HL-60 (cell line): ENCODE data around the gene STK32B.

Source experiments
- CTCF ChIP-seq: IDR thresholded peaks from one replicate; pipeline ENCODE4 v1.5.1; 2011; ENCODE audit warnings: low read length, control low read depth, inconsistent platforms; ENCODE audit not compliant: insufficient read depth
- GABPA ChIP-seq: IDR thresholded peaks from 2 replicates; pipeline ENCODE4 v1.6.1; 2012; ENCODE audit warnings: low read depth
- POLR2AphosphoS5 ChIP-seq: IDR thresholded peaks from 2 replicates; pipeline ENCODE4 v1.6.1; 2012; ENCODE audit warnings: low read depth
- REST ChIP-seq: IDR thresholded peaks from 2 replicates; pipeline ENCODE4 v1.6.1; 2012; ENCODE audit warnings: low read depth; ENCODE audit not compliant: insufficient replicate concordance
- SPI1 ChIP-seq: IDR thresholded peaks from 2 replicates; pipeline ENCODE4 v1.6.1; 2012; ENCODE audit warnings: low read depth, mild to moderate bottlenecking, borderline replicate concordance

DNA sequence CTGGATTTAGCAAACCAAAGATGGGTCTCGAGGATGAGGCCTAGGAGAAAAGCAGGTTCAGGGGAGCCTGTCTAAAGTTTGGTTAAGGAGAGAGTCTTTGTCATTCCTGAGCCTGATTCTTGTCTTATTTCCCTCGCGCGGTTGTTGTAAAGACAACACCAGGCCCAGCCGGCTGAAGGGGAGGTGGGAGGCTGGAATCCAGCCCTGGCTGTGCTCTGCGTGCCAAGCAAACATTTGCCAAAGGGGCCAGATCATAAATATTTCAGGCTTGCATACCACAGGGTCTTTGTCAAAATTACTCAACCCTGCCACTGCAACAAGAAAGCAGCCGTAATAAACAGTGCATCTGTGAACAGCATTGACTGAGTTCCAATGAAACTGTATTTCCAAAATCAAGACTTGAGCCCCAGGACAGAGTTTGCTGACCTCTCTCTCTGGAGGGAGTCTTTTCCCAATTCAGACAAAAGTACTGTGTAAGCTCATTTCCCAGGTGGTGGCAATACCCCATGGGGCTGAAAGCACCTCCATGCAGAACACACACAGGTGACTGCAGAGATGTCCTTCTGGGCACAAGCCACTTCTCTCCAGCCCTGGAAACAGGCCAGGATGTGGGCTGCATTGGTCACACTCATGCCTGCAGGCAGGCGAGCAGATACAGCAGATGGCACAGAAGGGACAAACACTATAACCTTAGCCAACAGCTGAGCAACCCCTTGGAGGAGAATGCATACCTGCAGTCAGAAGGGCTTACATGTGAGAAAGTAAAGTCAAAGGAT, 320.3 kb downstream of the STK32B start:
- TF ChIP-seq CTCF (no peak), POLR2AphosphoS5 (no peak), REST (no peak), GABPA (no peak), SPI1 (no peak)
